Activated CD4-positive, alpha-beta T cell treated with anti-CD3 and anti-CD28 coated beads, Interleukin-2, amount 50 U/mL, for 16 hours (primary cell): ENCODE data around the gene CDC123.
"Not testable (repeated sequence)": the region's sequence is repeated elsewhere in the genome, so short reads cannot be mapped to it uniquely, and the experiment has no call there.

ENCODE experiments used
- DNase-seq: peaks from one replicate; pipeline ENCODE4 v3.0.0-alpha.2; 2020

CDC123 gene

DNA sequence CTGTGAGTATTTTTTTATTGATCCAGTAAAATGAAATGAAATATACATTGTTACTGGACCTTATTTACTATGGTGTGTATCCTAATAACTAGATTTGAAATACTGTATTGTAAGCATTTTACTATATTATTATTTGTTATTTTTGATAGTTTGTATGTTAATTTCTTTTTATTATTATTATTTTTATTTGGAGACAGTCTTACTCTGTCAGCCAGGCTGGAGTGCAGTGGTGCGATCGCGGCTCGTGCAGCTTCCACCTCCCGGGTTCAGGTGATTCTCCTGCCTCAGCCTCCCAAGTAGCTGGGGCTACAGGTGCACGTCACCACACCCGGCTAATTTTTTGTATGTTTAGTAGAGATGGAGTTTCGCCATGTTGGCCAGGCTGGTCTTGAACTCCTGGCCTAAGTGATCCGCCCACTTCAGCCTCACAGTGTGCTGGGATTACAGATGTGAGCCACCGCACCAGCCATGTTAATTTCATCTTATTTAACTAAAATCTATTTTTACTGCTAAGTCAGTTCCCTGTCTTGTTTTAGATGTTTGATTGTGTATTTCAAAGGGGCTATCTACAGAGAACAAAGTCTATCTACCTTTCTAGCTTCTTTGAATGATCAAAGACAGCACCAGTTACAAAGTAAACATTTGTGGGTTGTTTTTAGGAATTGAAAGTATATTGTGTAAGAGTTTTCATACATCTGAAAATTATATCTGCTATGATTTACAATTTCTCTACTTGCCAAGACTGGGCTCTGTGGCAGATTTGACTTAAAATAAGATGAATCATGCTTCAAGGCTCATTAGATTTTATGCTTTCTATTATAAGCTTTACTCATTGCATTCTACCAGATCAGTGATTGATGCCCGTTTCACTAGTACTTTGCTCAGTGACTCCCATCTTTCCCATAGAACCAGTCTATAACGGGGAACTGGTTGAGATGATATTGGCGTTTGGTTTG lies 41.6 kb downstream of the CDC123 start:
- no peak for DNase-seq

DNA sequence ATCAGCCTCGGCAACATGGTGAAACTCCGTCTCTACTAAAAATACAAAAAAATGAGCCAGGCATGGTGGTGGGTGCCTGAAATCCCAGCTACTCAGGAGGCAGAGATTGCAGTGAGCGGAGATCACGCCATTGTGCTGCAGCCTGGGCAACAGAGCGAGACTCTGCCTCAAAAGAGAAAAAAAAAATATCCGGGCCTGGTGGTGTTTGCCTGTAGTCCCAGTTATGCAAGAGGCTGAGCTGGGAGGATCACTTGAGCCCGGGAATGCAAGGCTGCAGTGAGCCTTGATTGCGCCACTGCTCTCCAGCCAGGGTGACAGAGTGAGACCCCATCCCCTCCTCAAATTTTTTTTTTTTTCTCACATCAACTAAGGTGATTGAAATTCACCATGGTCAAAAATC lies 42.8 kb downstream of the CDC123 start:
- no peak for DNase-seq

DNA sequence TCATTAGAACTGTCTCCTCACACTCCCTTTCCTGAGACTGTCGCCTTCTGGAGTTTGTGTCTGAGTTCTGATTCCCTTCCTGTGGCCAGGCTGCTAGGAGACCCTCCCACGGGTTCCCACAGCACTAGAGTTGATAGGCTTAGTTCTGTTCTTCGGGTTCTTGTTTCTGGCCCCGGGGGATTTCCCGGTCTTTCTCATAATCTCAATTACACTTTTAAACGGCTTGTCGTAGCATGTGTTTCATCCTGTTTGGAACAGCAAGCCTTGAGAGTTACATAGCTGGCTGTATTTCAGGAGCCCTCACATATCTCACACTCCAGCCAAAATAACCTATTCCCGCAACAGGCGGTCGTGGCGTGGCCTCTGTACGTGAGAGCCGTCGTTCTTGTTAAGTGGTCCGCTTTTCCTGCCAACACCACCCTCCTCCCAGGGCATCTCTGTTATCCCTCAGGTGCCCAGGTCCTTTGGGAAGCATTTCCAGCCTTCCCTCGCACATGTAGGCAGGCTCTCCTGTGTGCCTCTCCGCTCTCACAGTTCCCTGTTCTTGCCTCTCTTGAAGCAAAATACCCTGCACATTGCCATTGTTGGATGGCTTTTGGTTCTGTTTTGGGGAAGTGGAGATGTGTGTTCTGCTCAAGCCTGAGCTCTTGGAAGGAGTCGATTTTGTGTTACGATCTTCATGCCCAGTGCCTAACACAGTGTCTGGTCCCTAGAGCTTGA lies 46.0 kb downstream of the CDC123 start:
- DNase-seq, result peak; percentile 47

DNA sequence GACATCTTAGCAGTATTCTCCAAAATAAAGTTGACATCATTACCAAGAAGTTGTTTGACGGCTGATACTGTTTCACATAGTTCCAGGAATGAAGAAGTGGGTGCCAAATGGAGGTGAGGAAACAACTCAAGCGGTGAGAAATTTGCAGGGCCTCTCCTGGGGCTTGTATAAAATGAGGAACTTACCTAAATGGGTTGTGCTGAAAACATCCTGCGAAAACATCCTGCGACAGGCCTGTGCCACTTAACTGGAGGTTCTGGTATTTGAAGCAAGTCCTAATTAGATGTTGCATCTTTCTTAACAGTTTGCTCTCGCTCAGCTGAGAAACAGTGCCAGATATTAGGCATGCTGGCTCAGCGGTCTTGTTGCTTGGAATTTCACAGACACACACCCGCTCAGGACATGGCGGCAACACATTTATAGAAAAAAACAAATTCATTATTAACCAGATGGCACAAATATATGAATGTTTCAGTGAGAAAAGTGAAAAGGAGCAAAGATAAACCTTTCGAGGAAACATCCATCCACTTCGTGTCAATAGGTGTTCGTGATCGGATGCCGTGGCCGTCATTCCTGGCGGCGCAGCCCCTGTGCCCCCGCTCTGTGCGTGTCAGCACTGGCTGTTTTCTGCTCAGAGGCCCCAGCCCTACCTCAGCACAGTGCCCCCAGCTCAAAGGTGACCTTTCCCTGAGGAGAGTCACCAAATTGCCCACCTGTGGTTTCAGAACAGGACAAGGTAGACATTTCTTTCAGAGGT lies 48.1 kb downstream of the CDC123 start:
- no peak for DNase-seq

DNA sequence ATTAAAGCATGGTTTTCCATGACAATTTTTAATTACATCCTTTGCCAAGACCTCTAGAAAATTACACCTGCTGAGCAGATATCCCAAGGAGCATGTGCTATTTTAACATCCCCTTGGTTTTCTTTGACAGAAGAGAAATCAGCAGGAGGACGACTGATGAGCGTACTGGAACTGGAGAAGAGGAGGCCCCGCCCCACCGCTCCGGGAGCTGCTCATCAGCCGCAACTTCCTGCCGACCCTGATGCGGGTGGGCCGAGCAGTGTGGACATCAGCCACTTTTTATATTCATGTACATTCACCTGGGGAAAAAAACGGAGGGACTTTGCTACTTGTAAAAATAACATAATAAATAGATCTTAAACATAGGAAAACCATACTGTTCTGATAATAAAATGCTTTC lies 54.2 kb downstream of the CDC123 start:
- DNase-seq, result no peak

DNA sequence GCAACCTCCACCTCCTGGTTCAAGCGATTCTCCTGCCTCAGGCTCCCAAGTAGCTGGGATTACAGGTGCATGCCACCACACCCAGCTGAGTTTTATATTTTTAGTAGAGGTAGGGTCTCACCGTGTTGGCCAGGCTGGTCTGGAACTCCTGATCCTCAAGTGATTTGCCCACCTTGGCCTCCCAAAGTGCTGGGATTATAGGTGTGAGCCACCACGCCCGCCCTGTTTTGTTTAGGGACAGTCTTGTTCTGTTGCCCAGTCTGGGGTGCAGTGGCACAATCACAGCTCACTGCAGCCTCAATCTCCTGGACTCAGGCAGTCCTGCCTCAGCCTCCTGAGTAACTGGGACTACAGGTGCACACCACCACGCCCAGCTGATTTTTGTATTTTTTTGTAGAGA lies 54.7 kb downstream of the CDC123 start:
- not testable (repeated sequence) for DNase-seq

DNA sequence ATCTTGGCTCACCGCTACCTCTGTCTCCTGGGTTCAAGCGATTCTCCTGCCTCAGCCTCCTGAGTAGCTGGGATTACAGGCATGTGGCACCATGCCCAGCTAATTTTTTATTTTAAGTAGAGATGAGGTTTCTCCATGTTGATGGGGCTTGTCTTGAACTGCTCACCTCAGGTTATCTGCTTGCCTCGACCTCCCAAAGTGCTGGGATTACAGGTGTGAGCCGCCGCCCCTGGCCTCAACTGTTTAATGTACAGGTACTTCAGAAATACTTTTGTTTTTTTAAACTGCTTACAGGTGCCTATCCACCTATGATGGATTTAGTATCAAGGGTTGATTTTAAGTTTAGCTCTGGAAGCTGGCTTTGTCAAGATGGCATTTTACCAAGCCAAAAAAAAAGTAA lies 55.6 kb downstream of the CDC123 start:
- no peak for DNase-seq

DNA sequence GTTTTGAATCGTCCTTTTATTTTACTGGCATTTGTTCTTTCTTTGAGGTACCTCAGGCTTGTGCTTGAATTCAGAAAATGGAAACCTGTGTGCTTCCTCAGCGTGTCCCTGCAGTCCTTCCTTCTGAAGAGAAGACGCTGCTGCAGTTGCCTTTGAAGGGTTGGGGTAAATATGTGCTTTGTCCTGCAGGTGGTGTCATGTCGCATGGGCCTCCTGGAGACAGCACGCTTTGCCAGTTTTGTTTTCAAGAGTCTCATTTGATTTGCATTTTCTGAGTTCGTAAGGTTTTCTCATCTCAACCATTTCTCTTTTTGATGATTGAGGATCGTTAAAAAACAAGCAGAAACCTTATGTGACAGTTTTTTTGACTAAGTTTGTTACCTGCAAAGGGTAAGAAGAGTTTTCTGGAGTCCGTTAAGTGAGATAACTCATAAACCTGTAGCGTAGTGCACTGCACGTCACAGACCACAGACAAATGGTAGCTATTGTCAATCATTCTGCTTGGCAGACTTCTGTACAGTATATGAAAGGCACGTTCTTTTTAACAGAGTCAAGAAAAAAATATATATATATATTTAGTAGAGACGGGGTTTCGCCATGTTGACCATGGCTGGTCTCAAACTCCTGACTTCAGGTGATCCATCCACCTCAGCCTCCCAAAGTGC lies 57.0 kb downstream of the CDC123 start:
- peak; percentile 25 for DNase-seq

DNA sequence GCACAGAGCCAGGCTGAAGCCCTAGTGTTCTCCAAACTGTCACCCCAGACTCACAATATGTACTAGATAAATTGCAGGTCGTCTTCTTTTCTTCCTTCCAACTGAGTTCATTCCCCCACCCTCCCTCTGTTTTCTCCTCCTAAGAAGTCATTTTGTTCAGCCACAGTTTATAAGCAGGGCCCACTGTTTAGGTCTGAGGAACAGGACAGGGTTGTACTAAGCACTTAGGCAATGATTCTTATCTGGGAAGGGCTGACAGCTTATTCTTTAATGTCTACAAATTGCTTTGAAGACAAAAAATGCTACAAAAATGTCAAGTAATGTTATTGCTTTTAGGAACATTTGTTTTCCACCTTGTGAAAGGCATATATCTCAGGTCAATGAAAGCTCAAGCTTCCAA lies 59.1 kb downstream of the CDC123 start:
- DNase-seq, result no peak

DNA sequence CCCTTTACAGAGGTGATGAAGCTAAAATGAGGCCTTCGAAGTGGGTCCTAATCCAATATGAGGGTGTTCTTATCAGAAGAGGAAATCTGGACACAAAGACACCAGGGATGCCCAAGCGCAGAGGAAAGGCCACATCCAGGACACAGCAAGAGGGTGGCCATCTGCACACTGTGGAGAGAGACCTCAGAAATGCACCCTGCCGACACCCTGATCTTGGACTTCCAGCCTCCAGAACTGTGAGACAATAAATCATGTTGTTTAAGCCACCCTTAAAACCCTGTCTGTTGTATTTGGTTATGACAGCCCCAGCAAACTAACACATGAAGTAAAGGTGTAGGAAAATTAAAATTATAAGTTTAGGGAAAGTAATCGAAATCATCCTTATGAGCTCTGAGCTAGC lies 64.0 kb downstream of the CDC123 start:
- no peak for DNase-seq

DNA sequence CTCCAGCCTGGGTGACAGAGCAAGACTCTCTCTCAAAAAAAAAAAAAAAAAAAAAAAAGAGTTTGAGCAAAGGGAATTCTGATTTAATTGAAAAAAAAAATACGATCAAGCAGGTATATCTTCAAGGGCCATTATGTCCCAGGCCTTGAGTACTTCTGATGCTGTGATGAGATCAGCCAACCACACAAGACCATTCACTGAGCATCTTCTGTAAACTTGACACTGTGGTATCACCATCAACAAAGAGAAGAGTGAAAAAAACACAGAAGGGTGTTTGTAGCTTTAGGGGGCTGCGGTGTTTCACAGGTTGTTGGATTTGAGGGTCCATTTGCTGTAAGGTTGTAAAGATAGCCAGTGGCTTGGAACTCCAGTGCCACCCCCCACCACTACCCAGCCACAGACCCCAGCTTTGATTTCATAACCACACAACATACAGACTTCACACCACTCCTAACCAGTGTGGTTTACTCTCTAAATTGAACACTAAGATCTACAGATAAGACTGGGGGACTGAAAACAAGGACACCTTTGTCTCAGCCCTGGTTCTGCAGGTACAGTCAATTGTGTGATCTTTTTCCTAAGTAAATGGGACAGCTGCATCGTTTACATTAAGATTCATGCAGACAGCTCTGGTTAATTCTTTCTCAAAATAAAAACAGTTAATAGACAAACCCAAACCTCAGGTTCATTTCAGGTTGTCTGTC lies 66.4 kb downstream of the CDC123 start:
- DNase-seq, result peak; percentile 20

DNA sequence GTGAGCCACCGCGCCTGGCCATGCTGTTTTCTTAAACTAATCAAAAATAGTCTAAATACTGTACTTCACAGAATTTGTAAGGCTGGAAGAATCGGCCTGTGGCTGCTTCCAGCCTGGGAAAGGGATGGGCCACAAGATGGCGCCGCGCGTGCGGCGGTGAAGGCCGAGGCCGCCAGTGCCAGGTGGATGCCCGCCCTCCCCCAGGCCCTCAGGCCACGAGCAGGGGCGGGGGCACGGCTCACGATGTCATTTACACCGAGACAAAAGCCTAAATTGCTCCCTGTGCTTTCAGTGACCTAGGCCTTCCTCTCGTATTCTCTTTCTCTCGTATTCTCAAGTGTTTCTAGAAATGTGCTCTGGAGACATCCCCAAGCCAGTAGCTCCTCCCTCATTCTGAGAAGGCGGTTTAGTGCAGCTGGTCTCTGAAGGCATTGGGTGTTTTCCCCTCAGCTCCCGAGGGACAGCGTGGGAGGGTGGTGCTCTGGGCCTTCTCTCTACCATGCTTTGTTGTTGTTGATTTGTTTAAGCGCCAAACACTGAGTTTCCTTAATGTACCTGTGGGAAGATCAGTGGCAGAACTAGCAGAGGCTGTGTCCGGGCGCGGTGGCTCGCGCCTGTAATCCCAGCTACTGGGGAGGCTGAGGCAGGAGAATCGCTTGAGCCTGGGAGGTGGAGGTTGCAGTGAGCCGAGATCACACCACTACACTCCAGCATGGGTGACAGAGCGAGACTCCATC lies 68.4 kb downstream of the CDC123 start:
- peak; percentile 75 for DNase-seq

DNA sequence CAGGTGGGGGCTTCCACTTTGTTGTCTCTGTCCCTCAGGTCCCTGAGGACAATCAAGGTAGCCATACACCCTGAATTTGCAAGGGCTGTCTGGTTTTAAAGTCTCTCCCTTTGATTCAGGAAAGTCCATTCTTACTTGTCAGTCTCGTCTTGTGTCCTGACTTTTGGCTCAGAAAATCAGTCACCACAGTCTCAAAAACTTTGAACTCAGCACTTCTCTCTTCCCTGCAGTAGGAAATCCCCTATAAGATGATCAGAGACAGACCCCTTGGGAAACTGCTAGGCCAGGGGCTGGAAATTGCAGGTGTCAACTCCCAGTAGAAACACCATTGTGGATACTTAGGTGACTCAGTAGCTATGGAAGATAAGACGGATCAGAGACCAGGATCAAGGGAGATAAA lies 73.1 kb downstream of the CDC123 start:
- no peak for DNase-seq

DNA sequence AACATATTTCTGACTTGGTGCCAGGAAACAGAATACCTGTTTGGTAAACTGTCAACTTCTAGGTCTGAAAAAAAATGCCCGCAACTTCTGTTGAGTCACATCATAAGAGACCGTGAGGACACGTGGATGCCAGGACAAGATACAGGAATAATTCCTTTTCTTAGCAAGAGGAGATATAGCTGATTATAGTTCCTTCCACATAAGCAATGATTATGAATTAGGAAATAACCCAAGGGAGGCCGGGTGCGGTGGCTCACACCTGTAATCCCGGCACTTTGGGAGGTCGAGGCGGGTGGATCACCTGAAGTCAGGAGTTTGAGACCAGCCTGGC lies 75.2 kb downstream of the CDC123 start:
- no peak for DNase-seq

DNA sequence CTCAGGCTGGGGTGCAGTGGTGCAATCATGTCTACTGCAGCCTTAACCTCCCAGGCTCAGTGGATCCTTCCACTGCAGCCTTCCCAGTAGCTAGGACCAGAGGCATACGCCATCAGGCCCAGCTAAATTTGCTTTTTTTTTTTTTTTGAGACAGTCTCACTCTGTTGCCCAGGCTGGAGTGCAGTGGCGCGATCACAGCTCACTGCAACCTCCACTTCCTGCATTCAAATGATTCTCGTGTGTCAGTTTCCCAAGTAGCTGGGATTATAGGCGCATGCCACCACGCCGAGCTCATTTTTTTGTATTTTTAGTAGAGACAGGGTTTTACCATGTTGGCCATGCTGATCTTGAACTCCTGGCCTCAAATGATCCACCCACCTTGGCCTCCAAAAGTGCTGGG lies 81.9 kb downstream of the CDC123 start:
- not testable (repeated sequence) for DNase-seq

DNA sequence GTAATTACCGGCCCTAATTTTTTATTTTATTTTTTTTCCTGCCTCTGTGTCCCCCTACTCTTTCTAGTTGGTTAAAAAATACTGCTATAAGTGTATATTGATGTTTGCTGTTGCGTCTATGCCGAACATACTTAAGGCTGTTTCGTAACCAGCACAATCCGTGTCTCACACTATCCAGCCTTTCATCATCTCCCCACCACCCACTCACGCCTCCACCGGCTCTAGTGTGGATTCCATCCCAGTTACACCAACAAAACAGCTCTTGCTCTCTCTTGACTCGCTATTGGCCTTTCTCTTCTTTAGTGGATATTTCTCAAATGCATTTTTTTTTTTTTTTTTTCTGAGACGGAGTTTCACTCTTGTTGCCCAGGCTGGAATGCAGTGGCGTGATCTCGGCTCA lies 83.3 kb downstream of the CDC123 start:
- DNase-seq, result no peak

DNA sequence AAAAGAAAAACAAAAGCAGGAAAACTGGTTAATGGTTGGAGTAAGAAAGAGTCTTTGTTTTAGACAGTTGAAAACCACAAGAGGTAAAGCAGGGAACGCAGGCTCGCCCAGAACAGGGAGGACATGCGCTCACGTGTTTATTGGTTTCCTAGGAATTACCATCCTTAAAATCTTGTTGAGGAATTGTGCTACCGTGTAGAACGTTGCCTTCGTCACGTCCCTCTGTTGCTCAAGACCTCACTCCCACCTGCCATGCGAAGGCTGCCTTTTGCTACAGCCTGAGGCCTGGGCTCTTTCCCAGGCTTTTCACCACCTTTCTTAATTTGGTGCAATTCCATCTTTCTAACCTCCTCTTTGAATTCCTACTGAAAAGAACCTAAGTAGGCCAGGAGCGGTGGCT lies 91.8 kb downstream of the CDC123 start:
- no peak for DNase-seq

DNA sequence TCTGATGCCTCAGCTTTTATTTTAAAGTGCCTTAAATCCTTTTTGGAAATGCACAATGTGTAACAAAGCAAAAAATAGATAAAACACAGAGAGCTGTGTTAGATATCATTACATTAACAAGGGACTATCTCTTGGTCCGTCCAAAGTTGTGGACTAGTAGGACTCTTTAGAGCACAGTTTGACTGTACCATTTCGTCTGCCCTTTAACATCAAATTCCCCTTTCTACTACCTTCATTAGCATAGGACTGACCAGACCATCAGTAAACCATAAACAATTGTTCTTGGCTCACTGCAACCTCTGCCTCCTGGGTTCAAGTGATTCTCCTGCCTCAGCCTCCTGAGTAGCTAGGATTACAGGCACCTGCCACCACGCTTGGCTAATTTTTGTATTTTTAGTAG lies 101.8 kb downstream of the CDC123 start:
- DNase-seq, result not testable (repeated sequence)

DNA sequence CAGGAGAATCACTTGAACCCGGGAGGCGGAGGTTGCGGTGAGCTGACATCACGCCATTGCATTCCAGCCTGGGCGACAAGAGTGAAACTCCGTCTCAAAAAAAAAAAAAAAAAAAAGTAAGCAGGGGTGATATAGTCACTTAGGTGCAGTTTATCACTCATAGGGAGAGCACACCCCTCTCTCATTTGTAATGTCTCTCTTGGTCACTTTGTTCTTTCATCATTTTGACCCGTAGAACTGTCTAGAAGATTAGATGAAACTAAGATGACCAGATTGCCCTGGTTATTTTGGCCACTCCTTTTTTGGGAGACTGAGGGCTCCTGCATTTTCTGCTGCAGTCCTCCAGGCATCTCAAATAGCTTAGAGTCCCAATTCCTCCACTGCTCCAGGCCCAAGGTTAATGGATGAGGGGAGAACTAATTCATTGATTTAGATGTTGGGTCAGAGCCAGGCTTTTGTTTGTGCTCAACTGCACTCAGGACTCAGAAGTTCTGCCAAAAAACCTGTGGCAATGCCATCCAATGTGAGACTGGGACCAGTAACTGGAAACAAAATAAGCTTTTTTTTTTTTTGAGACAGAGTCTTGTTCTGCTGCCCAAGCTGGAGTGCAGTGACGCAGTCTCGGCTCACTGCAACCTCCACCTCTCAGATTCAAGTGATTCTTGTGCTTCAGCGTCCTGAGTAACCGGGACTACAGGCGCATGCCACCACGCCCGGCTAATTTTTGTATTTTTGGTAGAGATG lies 103.4 kb downstream of the CDC123 start:
- DNase-seq, result no peak
